CD4-positive, alpha-beta memory T cell (primary cell): ENCODE results near the gene CCDC141. TPM values are rescaled to one million over a fixed set of nuclear protein-coding genes. Genes with fewer than 3 reads are reported as not detected.

ENCODE experiments used
- CTCF ChIA-PET: fragments of 350-600 bp; sonication (Branson Sonifier 250); formaldehyde crosslinking; loops from one replicate; lab custom pipeline; 2021; ENCODE audit warnings: inconsistent platforms; ENCODE audit not compliant: partially characterized antibody; lab: Charles Lee
- POLR2A ChIA-PET: fragments of 350-600 bp; sonication (Branson Sonifier 250); formaldehyde crosslinking; loops from one replicate; lab custom pipeline; 2021; ENCODE audit not compliant: partially characterized antibody; lab: Charles Lee
- DNase-seq, 5 donors: peaks; one replicate each; pipeline versions ENCODE4 v3.0.0 to v3.0.0-alpha.2; 2020 to 2022; ENCODE audit warnings: mixed read lengths in 1 of 5
- H3K27ac ChIP-seq: one replicate; pipeline ENCODE4 v1.7.0; 2013; ENCODE audit warnings: low read depth, low read length
- H3K27me3 ChIP-seq: 2 replicates; pipeline ENCODE4 v1.7.0; 2013; ENCODE audit warnings: mild to moderate bottlenecking, low read length, moderate library complexity; ENCODE audit not compliant: insufficient read depth
- H3K36me3 ChIP-seq: 2 replicates; pipeline ENCODE4 v1.7.0; 2013; ENCODE audit warnings: mild to moderate bottlenecking, low read length, moderate library complexity; ENCODE audit not compliant: insufficient read depth
- H3K4me1 ChIP-seq: 2 replicates; pipeline ENCODE4 v1.7.0; 2013; ENCODE audit warnings: mild to moderate bottlenecking, low read length, moderate library complexity; ENCODE audit not compliant: insufficient read depth
- H3K4me3 ChIP-seq, 2 donors: one replicate each; pipeline ENCODE4 v1.7.0; 2013; ENCODE audit warnings: low read length in 2 of 2, mild to moderate bottlenecking in 1 of 2
- H3K9me3 ChIP-seq, 2 donors: one replicate each; pipeline ENCODE4 v1.7.0; 2013; ENCODE audit warnings: low read length in 2 of 2, control low read depth in 1 of 2; ENCODE audit not compliant: control insufficient read depth in 1 of 2
- H3K27ac Mint-ChIP-seq, 7 donors: one replicate each; pipeline ENCODE4 v1.8.0; 2020 to 2021; ENCODE audit warnings: mixed read lengths in 7 of 7, mild to moderate bottlenecking in 6 of 7, inconsistent platforms in 3 of 7, moderate library complexity in 3 of 7
- H3K27me3 Mint-ChIP-seq, 2 donors: one replicate each; pipeline ENCODE4 v1.8.0; 2020 to 2021; ENCODE audit warnings: mixed read lengths in 2 of 2
- H3K36me3 Mint-ChIP-seq, 2 donors: one replicate each; pipeline ENCODE4 v1.8.0; 2020 to 2021; ENCODE audit warnings: mixed read lengths in 2 of 2, inconsistent platforms in 1 of 2, mild to moderate bottlenecking in 1 of 2
- H3K4me1 Mint-ChIP-seq, 4 donors: one replicate each; pipeline ENCODE4 v1.8.0; 2020 to 2021; ENCODE audit warnings: mixed read lengths in 4 of 4, mild to moderate bottlenecking in 1 of 4
- H3K4me3 Mint-ChIP-seq, 8 donors: one replicate each; pipeline ENCODE4 v1.8.0; 2020 to 2021; ENCODE audit warnings: mixed read lengths in 8 of 8, mild to moderate bottlenecking in 7 of 8, moderate library complexity in 6 of 8, inconsistent platforms in 3 of 8
- H3K9me3 Mint-ChIP-seq, 8 donors: one replicate each; pipeline ENCODE4 v1.8.0; 2020 to 2021; ENCODE audit warnings: mixed read lengths in 8 of 8, mild to moderate bottlenecking in 5 of 8, inconsistent platforms in 3 of 8, moderate library complexity in 1 of 8
- intact Hi-C: fragments of 100-400 bp; cut with micrococcal nuclease; formaldehyde crosslinking; loops from one replicate; pipeline ENCODE4 v1.15.1; 2023
- polyA plus RNA-seq, 2 donors: library from polyadenylated mRNA; unstranded; fragments of 300-500 nt; fragmentation: Illumina TruSeq; gene quantifications; one replicate each; pipeline ENCODE4 v1.2.3, GENCODE V29; 2021
- total RNA-seq, 2 experiments: library from RNA; stranded (reverse); gene quantifications; one replicate each; pipeline ENCODE4 v1.2.3, GENCODE V29; 2021

Gene CCDC141
- total and polyA plus RNA-seq, 4 experiments from 2014 or later, result 0.73 to 8.2 (median 5.3) TPM

- H3K36me3 Mint-ChIP-seq, result peaks cover 0 to 3% of the 10 kb centered on the region in 2 donors
- no peak overlapping the region for H3K27ac Mint-ChIP-seq
- no peaks in the 10 kb centered on the region for H3K9me3 ChIP-seq
- H3K4me3 ChIP-seq, result no peak overlapping the region
- no peaks in the 10 kb centered on the region for H3K27me3 Mint-ChIP-seq
- ChIA-PET POLR2A (no interaction called here), CTCF (interaction anchor here (1.5 to 7.5 kb wide), 2 partner anchors 12 to 15 kb away, joined by 4 to 40 read pairs; no protein-coding TSS in a partner anchor)
- H3K4me1 ChIP-seq, result no peaks in the 10 kb centered on the region
- intact Hi-C loops, result no loop called here
- no peaks in the 10 kb centered on the region for H3K4me1 Mint-ChIP-seq
- H3K27ac ChIP-seq, result no peak overlapping the region
- H3K9me3 Mint-ChIP-seq, result no peaks in the 10 kb centered on the region
- no peak overlapping the region for H3K4me3 Mint-ChIP-seq
- DNase-seq, result no peak
- H3K36me3 ChIP-seq, result no peaks in the 10 kb centered on the region
- no peaks in the 10 kb centered on the region for H3K27me3 ChIP-seq
Measured at GRCh38 chr2:178877874-178878273, 172.1 kb downstream of the CCDC141 start.

GRCh38 chr2:178874529-178875240 lies 175.3 kb downstream of the CCDC141 start:
- peaks cover 0 to 1% of the 10 kb centered on the region in 2 donors for H3K27me3 Mint-ChIP-seq
- no peaks in the 10 kb centered on the region for H3K36me3 ChIP-seq
- H3K27me3 ChIP-seq, result no peaks in the 10 kb centered on the region
- POLR2A ChIA-PET, result no interaction called here
- H3K9me3 ChIP-seq, result no peaks in the 10 kb centered on the region
- intact Hi-C loops, result no loop called here
- H3K27ac Mint-ChIP-seq, result no peak overlapping the region
- no peak overlapping the region for H3K27ac ChIP-seq
- peaks cover 0 to 2% (median 0%) of the 10 kb centered on the region in 4 donors for H3K4me1 Mint-ChIP-seq
- no peaks in the 10 kb centered on the region for H3K4me1 ChIP-seq
- H3K4me3 ChIP-seq, result no peak overlapping the region
- H3K36me3 Mint-ChIP-seq, result no peaks in the 10 kb centered on the region
- no peak for DNase-seq
- no peaks in the 10 kb centered on the region for H3K9me3 Mint-ChIP-seq
- CTCF ChIA-PET, result interaction anchor here (7.5 kb wide), 1 partner anchor 15 kb away, joined by 40 read pairs; no protein-coding TSS in a partner anchor
- H3K4me3 Mint-ChIP-seq, result no peak overlapping the region

- no peak overlapping the region for H3K27ac ChIP-seq
- H3K9me3 Mint-ChIP-seq, result no peaks in the 10 kb centered on the region
- peaks cover 0 to 1% of the 10 kb centered on the region in 2 donors for H3K27me3 Mint-ChIP-seq
- peaks cover 0 to 2% (median 0%) of the 10 kb centered on the region in 4 donors for H3K4me1 Mint-ChIP-seq
- H3K4me1 ChIP-seq, result no peaks in the 10 kb centered on the region
- intact Hi-C loops, result no loop called here
- H3K27me3 ChIP-seq, result no peaks in the 10 kb centered on the region
- POLR2A ChIA-PET, result no interaction called here
- H3K9me3 ChIP-seq, result no peaks in the 10 kb centered on the region
- H3K27ac Mint-ChIP-seq, result no peak overlapping the region
- H3K36me3 Mint-ChIP-seq, result no peaks in the 10 kb centered on the region
- no peak overlapping the region for H3K4me3 Mint-ChIP-seq
- no peaks in the 10 kb centered on the region for H3K36me3 ChIP-seq
- CTCF ChIA-PET, result no interaction called here
- DNase-seq, result no peak
- no peak overlapping the region for H3K4me3 ChIP-seq
Measured at GRCh38 chr2:178873912-178874311, 176.0 kb downstream of the CCDC141 start.

- Mint-ChIP-seq H3K27ac (no peak overlapping the region), H3K36me3 (no peaks in the 10 kb centered on the region)
- CTCF ChIA-PET, result no interaction called here
Measured at GRCh38 chr2:178871536-178871935, 178.4 kb downstream of the CCDC141 start.

GRCh38 chr2:178870703-178871102 lies 179.2 kb downstream of the CCDC141 start:
- H3K36me3 Mint-ChIP-seq, result no peaks in the 10 kb centered on the region
- ChIA-PET POLR2A (no interaction called here), CTCF (no interaction called here)
- H3K27ac ChIP-seq, result no peak overlapping the region
- no peaks in the 10 kb centered on the region for H3K36me3 ChIP-seq
- H3K9me3 ChIP-seq, result no peaks in the 10 kb centered on the region
- H3K9me3 Mint-ChIP-seq, result no peaks in the 10 kb centered on the region
- DNase-seq, result no peak
- H3K4me1 Mint-ChIP-seq, result peaks cover 0 to 2% (median 0%) of the 10 kb centered on the region in 4 donors
- intact Hi-C loops, result no loop called here
- H3K4me3 ChIP-seq, result no peak overlapping the region
- H3K27ac Mint-ChIP-seq, result no peak overlapping the region
- H3K4me1 ChIP-seq, result no peaks in the 10 kb centered on the region
- peaks cover 0 to 1% of the 10 kb centered on the region in 2 donors for H3K27me3 Mint-ChIP-seq
- no peaks in the 10 kb centered on the region for H3K27me3 ChIP-seq
- H3K4me3 Mint-ChIP-seq, result no peak overlapping the region

More at GRCh38 chr2:178871536-178871935, 178.4 kb downstream of the CCDC141 start:
- Mint-ChIP-seq H3K9me3 (no peaks in the 10 kb centered on the region), H3K4me3 (no peak overlapping the region), H3K27me3 (peaks cover 0 to 1% of the 10 kb centered on the region in 2 donors), H3K4me1 (peaks cover 0 to 2% (median 0%) of the 10 kb centered on the region in 4 donors)
- no peak for DNase-seq
- Histone ChIP-seq H3K36me3 (no peaks in the 10 kb centered on the region), H3K9me3 (no peaks in the 10 kb centered on the region), H3K27me3 (no peaks in the 10 kb centered on the region), H3K4me3 (no peak overlapping the region), H3K27ac (no peak overlapping the region), H3K4me1 (no peaks in the 10 kb centered on the region)
- intact Hi-C loops, result no loop called here
- POLR2A ChIA-PET, result no interaction called here

GRCh38 chr2:178865999-178866398 lies 183.9 kb downstream of the CCDC141 start:
- no peak overlapping the region for H3K4me3 ChIP-seq
- H3K36me3 Mint-ChIP-seq, result no peaks in the 10 kb centered on the region
- CTCF ChIA-PET, result no interaction called here
- H3K9me3 Mint-ChIP-seq, result no peaks in the 10 kb centered on the region
- H3K4me1 ChIP-seq, result no peaks in the 10 kb centered on the region
- POLR2A ChIA-PET, result no interaction called here
- H3K9me3 ChIP-seq, result no peaks in the 10 kb centered on the region
- H3K27me3 Mint-ChIP-seq, result no peaks in the 10 kb centered on the region
- H3K27me3 ChIP-seq, result no peaks in the 10 kb centered on the region
- DNase-seq, result no peak
- H3K36me3 ChIP-seq, result no peaks in the 10 kb centered on the region
- intact Hi-C loops, result no loop called here
- H3K4me1 Mint-ChIP-seq, result peaks cover 0 to 2% (median 0%) of the 10 kb centered on the region in 4 donors
- no peak overlapping the region for H3K27ac ChIP-seq
- H3K27ac Mint-ChIP-seq, result no peak overlapping the region
- H3K4me3 Mint-ChIP-seq, result no peak overlapping the region

- H3K4me3 ChIP-seq, result no peak overlapping the region
- Mint-ChIP-seq H3K27ac (no peak overlapping the region), H3K36me3 (no peaks in the 10 kb centered on the region), H3K27me3 (no peaks in the 10 kb centered on the region), H3K4me1 (peaks cover 0 to 2% (median 0%) of the 10 kb centered on the region in 4 donors), H3K4me3 (no peak overlapping the region), H3K9me3 (no peaks in the 10 kb centered on the region)
- H3K27ac ChIP-seq, result no peak overlapping the region
- ChIA-PET POLR2A (no interaction called here), CTCF (no interaction called here)
- H3K9me3 ChIP-seq, result no peaks in the 10 kb centered on the region
- no peaks in the 10 kb centered on the region for H3K36me3 ChIP-seq
- DNase-seq, result no peak
- intact Hi-C loops, result no loop called here
- H3K4me1 ChIP-seq, result no peaks in the 10 kb centered on the region
- H3K27me3 ChIP-seq, result no peaks in the 10 kb centered on the region
Measured at GRCh38 chr2:178865146-178865936, 184.6 kb downstream of the CCDC141 start.
